GM21423 (cell line): ENCODE results near the gene ATG10.
"Not testable (repeated sequence)": the region's sequence is repeated elsewhere in the genome, so short reads cannot be mapped to it uniquely, and the experiment has no call there.

Source experiments
- ATAC-seq: cut with Tn5 transposase; IDR thresholded peaks from one replicate; pipeline ENCODE4 v1.9.1; 2021; ENCODE audit warnings: mild to moderate bottlenecking, moderate library complexity; ENCODE audit not compliant: unreplicated experiment

The ATG10 gene

DNA sequence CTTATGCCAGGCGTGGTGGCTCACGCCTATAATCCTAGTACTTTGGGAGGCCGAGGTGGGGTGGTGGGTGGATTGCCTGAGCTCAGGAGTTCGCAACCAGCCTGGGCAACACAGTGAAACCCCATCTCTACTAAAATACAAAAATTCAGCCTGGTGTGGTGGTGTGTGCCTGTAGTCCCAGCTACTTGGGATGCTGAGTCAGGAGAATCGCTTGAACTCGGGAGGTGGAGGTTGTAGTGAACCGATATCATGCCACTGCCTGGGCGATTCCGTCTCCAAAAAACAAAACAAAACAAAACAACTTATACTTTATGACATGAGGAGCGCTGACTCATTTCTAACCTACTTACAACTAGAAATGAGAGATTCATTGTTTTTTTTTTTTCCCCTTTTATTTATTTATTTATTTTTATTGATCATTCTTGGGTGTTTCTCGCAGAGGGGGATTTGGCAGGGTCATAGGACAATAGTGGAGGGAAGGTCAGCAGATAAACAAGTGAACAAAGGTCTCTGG, 10.4 kb downstream of the ATG10 start:
- ATAC-seq, result not testable (repeated sequence)

DNA sequence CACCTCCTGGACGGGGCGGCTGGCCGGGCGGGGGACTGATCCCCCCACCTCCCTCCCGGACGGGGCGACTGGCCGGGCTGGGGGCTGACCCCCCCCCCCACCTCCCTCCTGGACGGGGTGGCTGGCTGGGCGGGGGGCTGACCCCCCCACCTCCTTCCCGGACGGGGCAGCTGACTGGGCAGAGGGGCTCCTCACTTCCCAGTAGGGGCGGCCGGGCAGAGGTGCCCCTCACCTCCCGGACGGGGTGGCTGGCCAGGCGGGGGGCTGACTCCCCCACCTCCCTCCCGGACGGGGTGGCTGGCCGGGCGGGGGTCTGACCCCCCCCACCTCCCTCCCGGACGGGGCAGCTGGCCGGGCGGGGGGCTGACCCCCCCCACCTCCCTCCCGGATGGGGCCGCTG, 11.3 kb downstream of the ATG10 start:
- ATAC-seq, result not testable (repeated sequence)

- ATAC-seq, result not testable (repeated sequence)
Observed at GRCh38 chr5:81983563-81983962, 11.7 kb downstream of the ATG10 start.

DNA sequence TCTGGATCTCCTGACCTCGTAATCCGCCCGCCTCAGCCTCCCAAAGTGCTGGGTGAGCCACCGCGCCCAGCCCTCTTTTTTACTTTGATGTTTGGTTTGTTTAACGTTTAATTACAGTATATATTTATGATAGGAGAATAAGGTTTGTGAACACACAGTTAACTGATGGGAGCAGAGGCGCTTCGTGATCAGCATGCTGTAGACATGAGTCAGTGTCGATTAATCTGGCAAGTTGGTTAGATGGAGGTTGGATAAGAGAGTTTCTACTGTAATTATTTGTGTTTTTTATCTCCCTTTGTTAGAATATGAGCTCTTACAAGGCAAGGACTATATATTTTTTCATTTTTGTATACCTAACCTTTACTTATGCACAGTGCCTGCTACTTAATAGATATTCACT, 14.3 kb downstream of the ATG10 start:
- ATAC-seq, result no peak

GRCh38 chr5:81989204-81989603, 17.4 kb downstream of the ATG10 start:
- ATAC-seq, result no peak

- no peak for ATAC-seq
Observed at GRCh38 chr5:81994679-81995078, 22.9 kb downstream of the ATG10 start.

DNA sequence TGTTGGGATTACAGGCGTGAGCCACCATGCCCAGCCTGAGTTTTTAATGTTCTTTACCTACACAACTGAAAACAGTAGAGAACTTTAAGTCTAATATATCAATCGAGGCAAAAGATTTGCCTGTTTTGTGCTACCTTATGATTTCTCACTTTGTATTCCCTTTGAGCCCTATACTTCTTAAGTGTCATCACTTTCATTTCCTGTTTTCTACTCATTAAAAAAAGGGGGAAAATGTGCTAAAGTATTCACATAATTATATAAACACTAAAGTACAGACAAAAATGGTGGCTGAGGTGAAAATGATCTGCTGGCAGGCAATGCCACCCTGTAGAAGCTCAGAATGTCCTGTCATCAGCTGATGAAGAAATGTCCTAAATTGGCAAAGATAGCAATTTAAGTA, 23.6 kb downstream of the ATG10 start:
- no peak for ATAC-seq

DNA sequence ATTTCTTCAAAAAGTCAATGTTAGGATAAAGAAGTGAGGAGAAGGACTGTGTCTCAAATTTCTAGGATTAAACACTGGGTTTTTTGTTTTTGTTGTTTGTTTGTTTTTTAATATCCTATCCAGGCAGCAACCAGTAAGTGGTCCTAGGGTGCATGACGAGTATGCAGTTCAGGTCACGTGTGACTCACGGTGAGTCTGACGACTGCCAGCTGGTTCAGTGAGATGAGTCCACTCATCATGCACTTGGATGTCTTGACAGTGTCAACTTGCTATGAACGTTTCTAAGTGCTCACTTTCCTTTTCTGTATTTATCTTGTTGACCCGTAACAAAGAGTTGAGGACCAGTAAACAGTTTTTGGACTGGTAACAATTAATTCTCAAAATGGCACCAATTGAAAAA, 32.7 kb downstream of the ATG10 start:
- ATAC-seq, result no peak

GRCh38 chr5:82009869-82010268, 38.0 kb downstream of the ATG10 start:
- ATAC-seq, result not testable (repeated sequence)

DNA sequence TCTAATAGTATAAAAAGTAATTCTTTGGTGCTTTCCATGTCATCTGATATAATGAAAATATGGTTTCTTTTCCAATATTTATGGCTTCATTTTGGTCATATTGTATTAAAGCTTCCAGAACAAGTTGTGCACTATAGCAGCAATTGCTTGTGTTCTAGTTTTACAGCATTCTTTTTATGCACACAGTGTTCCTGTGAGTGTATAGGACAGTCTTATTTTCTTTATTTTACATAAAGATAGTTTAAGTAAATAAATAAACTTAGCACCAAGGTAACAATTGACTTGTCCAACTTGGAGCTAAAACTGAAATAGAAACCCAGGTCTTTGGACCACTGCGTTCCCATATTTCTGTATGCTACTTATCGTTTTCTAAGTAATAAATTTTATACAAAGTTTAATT, 38.9 kb downstream of the ATG10 start:
- no peak for ATAC-seq

DNA sequence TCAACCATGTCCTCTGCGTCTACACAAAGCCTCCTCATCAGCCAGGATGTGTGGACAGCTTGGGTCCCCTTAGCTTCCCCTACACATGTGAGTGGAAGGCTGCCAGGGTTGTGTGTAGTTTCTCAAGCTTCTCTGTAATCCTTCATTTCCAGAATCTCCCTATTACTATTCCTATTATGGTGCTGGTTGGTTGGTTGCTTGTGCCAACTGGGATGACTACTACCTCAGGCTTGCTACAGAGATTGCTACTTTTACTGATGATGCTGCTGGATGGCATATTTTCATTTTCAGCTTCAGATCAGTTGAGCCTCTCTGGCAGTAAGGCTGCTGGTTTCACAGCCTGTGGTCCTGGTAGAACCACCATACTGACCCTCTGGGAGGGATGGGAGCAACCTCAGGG, 39.9 kb downstream of the ATG10 start:
- no peak for ATAC-seq

- ATAC-seq, result not testable (repeated sequence)
Observed at GRCh38 chr5:82014644-82015043, 42.8 kb downstream of the ATG10 start.

GRCh38 chr5:82018462-82018861, 46.6 kb downstream of the ATG10 start:
- ATAC-seq, result no peak

GRCh38 chr5:82019342-82020138, 47.7 kb downstream of the ATG10 start:
- no peak for ATAC-seq

DNA sequence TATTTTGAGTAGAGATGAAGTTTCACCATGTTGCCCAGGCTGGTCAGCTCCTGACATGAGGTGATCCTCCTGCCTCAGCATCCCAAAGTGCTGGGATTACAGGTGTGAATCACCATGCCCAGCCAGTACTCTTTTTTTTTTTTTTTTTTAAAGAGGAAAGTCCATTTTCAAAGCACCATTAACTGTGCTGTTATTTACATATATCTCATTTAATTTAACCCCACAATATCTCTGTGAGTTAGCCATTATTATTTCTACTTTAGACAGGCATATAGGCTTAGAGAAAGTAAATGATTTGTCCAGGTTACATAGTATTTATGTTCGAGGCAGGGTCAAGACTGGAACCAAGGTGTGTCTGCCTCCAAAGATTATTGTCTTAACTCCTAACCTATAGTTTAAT, 50.7 kb downstream of the ATG10 start:
- ATAC-seq, result no peak

DNA sequence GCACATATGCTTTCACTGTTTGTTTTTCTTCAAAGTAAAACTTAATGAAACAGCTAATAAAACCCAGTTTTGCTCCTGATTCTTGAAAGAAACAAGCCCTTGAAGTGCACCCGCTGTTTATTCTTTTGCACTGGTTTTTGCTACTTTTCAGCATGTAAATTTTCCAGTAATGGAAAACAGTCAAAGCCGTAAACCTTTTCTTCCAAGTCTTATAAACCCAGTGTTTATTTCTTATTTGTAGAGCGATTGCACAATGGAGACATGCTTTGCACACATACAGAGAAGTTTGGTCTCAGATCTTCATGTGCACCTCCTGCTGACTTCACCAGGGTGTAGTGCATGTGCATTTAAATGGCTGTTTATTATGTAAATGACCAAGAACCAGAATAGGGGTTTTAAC, 51.8 kb downstream of the ATG10 start:
- ATAC-seq, result no peak

- no peak for ATAC-seq
Observed at GRCh38 chr5:82031220-82032119, 59.6 kb downstream of the ATG10 start.

- ATAC-seq, result not testable (repeated sequence)
Observed at GRCh38 chr5:82042894-82043293, 71.1 kb downstream of the ATG10 start.

- no peak for ATAC-seq
Observed at GRCh38 chr5:82044010-82044409, 72.2 kb downstream of the ATG10 start.

DNA sequence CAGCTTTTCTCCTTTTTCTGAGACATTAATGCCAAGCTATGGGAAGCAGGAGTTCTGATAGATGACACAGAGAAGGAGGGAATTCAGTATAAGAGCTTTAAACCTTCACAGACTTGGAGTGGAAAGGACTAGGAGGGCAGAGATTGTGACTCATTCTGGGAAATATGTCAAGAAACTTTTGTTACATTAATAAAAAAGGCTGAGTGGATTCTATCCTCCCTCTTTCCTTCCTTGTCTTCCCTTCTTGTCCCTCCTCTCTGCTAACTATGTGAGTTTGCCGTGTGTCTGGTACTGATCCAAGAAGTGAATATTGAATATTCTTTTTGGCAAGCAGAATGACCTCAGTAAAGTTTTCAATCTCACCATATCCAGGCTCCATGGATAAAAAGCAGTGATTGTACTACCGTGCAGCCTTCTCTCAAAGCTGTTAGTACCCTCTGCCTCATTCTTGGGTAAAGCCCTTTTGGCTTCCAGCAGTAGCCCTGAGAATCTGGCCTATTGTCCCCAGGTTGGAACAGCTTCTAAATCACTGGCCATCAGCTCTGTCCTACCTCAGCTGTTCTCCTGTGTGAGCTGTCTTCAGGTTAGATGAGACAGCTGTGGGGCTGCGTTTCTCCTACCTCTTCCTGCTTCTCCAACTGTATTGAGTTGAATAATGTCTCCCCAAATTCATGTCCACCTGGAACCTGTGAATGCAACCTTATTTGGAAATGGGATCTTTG, 73.9 kb downstream of the ATG10 start:
- no peak for ATAC-seq

GRCh38 chr5:82046276-82046647, 74.4 kb downstream of the ATG10 start:
- no peak for ATAC-seq
